ENCODE data around the gene REEP1.

The REEP1 gene

DNA sequence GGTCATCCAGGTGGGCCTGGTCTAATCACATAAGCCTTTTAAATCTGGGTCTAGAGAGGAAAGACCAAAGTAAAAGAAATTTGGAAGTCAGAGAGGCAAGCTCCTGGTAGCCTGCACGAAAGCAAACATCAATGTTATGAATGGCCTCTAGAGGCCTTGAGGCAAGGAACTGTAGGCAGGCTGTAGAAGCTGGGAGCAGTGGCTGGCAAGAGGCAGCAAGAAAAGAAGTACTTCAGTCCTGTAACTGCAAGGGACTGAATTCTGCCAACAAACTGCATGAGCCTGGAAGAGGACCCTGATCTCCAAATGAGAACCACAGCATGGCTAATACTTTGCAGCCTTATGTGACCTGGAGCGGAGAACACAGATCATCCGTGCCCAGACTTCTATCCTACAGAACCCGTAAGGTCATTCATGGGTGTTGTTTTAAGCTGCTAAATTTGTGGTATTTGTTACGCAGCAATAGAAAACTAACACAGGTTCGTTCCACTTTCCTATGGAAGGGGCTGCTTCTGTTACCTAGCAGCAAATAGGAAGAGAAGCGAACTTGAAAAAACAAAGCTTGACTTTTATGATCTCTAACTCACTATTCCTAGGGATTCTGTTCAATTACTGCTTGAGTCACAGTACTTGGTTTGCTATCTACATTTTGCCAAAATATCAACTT is 143.4 kb downstream of the REEP1 start:
- no peak for DNase-seq

DNA sequence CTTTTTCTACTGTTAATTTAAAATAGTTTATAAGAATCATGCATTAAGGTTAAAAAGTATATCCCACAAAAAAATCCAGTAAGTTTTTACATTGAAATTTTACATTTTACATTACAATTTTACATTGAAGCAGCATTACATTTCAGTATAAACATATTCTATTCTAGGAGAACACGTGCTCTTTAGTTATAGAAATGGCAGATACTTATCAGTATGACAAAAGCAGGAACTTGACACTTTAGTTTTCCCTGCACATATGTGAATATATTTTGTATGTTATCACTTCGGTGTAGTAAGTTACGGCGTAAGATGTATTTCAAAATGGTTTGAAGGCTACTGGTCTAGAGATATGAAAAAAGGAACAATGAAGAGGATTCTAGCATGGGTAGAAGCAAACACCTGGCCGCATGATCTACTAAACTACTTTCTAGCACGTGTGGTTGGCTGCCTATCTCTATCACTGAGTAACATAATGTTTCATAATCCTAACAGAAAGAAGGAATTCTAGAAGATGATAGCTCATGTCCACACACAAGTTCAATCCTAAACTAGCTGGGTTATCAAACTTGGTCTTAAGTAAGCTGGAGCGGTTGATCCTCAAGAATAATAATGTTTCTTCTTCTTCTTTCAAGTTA is 147.5 kb downstream of the REEP1 start:
- no peak for DNase-seq

DNA sequence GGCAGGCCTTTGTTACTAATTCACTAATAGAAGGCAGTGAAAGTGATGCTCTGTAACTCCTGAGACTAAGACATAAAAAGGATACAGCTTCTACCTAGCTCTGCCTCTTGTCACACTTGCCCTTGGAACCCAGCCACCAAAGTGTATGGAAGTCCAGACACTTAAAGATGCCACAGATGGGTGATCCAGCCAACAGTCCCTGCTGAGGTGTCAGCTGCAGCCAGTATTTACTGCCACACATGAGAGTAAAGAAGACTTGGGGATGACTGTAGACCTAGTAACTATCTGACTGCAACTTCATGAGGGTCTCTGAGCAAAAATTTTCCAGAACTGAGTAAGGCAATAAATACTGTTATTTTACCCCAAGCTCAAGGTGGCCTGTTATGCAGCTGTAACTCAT is 151.0 kb downstream of the REEP1 start:
- DNase-seq: peak in 1 of 2 experiments; percentile 38

DNA sequence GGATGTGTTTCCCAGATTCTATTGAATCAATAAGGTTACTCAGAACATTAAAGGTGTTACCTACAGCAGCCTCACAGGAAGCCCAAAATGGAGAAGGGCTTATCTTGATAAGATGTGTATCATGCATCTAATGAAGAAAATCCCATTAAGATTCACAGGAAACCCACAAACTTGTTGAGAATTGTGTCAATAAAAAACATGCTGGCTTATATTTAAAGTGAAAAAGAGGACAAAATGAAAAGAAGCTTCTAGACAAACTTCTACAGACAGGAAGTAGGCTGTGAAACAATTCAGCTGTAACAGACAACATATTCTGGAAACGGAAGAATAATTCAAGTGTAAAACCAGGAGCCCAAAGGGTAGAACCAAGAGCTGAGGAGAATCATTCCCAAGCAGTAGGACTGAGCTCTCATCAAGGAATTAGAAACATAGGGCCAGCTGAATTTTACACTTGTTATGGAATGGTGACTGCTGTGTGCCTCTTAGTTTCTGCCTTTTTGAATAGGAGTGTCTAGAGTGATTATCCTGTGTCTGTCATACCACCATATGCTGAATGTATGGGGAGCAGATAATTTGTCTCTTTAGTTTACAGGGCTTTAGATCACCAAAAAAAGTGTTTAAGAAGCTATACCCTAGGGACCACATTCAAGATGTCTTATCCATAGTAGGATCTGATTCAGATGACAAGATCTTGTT is 151.8 kb downstream of the REEP1 start:
- no peak for DNase-seq

DNA sequence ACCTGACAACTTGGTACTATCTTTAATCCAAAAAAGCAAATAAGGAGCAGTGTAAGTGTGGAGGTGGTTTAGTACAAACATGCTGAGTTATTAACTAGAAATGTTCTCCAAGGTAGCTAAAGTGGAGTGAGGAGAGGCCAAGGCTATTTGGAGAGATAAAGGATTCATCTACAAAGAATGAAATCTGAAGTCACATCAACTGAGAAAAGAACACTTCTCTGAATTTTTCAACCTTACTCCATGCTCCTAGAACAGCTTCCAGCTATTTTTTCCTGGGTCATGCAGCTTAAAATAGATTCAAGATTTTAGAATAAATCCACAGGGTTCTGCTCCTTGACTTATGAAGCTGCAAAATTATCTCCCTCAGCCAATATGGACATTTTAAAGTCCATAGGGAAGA is 160.8 kb downstream of the REEP1 start:
- no peak for DNase-seq

DNA sequence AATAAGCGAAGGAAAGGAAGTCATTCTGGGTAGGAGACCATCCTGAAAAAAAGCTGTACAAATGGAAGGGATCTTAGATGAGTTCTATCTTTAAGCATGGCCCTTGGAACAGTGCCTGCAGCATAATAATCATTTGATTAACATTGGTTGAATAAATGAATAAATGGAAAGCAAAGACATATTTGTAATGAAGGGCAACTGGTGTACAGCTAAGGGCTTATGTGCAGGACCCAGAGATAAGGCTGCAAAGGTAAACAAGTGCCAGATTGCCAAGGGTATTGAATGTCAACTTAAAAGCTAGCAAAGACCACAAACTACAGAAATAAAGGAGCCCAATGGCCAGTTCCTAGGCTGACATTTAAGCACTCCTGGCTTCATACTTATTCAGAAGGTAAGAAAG is 161.6 kb downstream of the REEP1 start:
- DNase-seq: no peak

DNA sequence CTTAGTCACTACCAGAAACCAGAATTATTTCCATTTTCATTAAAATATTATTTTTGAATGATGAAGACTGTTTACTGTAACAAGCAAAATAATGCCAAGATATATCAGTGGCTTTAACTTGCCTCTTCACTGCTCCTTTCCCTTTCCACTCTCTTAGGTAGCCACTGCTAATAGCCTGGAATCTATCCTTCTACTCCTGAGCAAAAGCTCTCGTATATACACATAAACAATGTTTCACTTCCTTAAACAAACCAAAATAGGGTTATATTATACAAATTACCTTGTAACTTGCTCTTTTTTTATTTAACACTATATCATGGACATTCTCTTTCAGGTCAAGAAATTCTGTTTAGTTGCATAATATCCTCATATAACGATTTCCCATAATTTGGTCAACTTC is 163.0 kb downstream of the REEP1 start:
- no peak for DNase-seq

DNA sequence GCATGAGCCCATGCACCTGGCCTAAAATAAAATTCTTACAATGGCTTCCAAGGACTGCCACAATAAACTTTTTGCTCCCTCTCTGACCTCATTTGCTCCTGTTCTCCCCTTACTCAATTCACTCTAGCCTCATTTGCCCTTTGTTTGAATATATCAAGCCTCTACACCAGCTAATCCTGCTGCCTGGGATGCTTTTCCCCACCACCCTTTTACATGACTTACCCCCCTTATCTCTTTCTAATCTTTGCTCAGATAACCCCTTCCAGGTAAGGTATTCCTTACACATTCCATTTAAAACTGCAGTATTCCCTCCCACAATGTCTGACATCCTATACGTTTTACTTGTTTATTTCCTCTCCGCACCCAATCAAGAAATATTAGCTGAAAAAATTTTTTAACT is 164.8 kb downstream of the REEP1 start:
- no peak for DNase-seq

DNA sequence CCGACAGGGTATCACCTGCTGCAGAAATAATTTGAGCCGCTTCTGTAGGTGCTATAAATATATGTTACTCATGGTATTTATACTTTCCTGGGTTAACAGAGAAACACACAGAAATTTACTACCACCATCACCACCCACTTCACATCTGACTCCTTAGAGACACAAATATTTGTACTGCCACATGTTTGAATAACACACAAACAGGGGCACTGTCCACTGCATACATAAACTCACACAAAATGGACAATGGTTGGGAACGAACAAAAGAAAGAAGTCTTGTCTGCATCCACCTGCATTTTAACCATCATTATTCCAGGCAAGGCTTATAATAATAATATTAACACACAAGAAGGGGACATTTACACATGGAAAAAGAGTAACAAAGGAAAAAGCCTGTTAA is 166.1 kb downstream of the REEP1 start:
- DNase-seq: no peak

DNA sequence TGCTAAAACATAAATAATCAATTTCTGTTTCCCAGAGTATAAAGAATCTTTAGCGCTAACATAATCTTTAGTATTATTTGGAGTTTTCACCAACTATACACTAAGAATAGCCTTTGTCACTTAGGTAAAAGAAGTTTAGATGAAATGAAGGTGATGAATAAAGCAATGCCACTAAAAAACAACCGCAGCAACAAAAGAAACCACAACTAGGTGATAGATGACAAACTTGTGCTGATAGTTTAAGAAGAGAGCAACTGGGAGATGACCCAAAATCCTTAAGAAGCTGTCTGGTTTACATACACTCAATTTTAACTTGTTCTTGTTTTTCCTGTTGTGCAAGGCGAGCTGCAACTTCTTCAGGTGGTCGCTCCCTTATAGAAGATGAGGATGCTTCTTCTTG is 167.0 kb downstream of the REEP1 start:
- no peak for DNase-seq

All from activated T-cell treated with anti-CD3 and anti-CD28 coated beads, Interleukin-2, amount 50 U/mL, for 48 hours (primary cell).